ENCODE results near the gene STX11.

GRCh38 chr6:144223686-144224085 is 73.4 kb downstream of the STX11 start:
- TF ChIP-seq CTCF (optimal IDR thresholded peaks at IDR 0.05 in 1 of 3, IDR thresholded peaks at IDR 0.05 in 1 of 3, conservative IDR thresholded peaks at IDR 0.05 in 1 of 3; ENCODE audit: extremely low read depth in 1 of 3, insufficient read depth in 2 of 3, low read length in 3 of 3) (no peak), EZH2 (IDR thresholded peaks at IDR 0.05; ENCODE audit: low read length) (no peak)

All from keratinocyte (primary cell).